Suprapubic skin (tissue), 4 donors: ENCODE results near the gene ARHGAP22. TPM values are rescaled to one million over a fixed set of nuclear protein-coding genes. Genes with fewer than 3 reads are reported as not detected.
A peak's percentile ranks its signal among the peaks of the same experiment; 100 is the strongest.

Experiments
- DNase-seq, 2 donors: peaks; one replicate each; pipeline ENCODE4 v3.0.0-alpha.2; 2019; ENCODE audit warnings: low spot score in 2 of 2
- H3K27ac ChIP-seq: fragments of 200-600 bp; sonication (generic); one replicate; pipeline ENCODE4 v1.5.1; 2019
- H3K27me3 ChIP-seq: fragments of 200-600 bp; sonication (generic); one replicate; pipeline ENCODE4 v1.5.1; 2019
- H3K36me3 ChIP-seq: fragments of 200-600 bp; sonication (generic); one replicate; pipeline ENCODE4 v1.5.1; 2019
- H3K4me1 ChIP-seq: fragments of 200-600 bp; sonication (generic); one replicate; pipeline ENCODE4 v1.5.1; 2019
- H3K4me3 ChIP-seq: fragments of 200-600 bp; sonication (generic); one replicate; pipeline ENCODE4 v1.5.1; 2019; ENCODE audit warnings: mild to moderate bottlenecking
- H3K9me3 ChIP-seq: fragments of 200-600 bp; sonication (generic); one replicate; pipeline ENCODE4 v1.5.1; 2019
- CTCF ChIP-seq, 2 donors: fragments of 200-600 bp in 1 of 2; fragments of 450-650 bp in 1 of 2; sonication (generic) in 1 of 2; IDR thresholded peaks; one replicate each; pipeline ENCODE4 v1.5.1; 2016 to 2019; ENCODE audit warnings: antibody characterized with exemption in 2 of 2, mild to moderate bottlenecking in 1 of 2, moderate library complexity in 1 of 2
- EP300 ChIP-seq: sonication (generic); formaldehyde crosslinking; IDR thresholded peaks from one replicate; pipeline ENCODE4 v1.6.1; 2017; ENCODE audit warnings: antibody characterized with exemption
- POLR2A ChIP-seq, 2 donors: fragments of 450-650 bp; IDR thresholded peaks; one replicate each; pipeline ENCODE4 v1.6.1; 2017; ENCODE audit warnings: antibody characterized with exemption in 2 of 2, mild to moderate bottlenecking in 2 of 2, moderate library complexity in 2 of 2
- POLR2AphosphoS5 ChIP-seq, 3 donors: sonication (generic); formaldehyde crosslinking; IDR thresholded peaks; one replicate each; pipeline ENCODE4 v1.6.1; 2017; ENCODE audit warnings: antibody characterized with exemption in 3 of 3
- WGBS: methylation state at CpG from one replicate; pipeline ENCODE4 v1.1.5; 2018; 5-methylcytosine and 5-hydroxymethylcytosine counted together
- total RNA-seq, 4 donors: library from RNA; depleted of rRNA; stranded (reverse); fragments of >200 nt; gene quantifications; one replicate each; pipeline ENCODE4 v1.1.0, GENCODE V29; 2016

Gene ARHGAP22
- total RNA-seq, 4 donors from 2014 or later: 0.98 to 7.2 (median 2.2) TPM

GRCh38 chr10:48485711-48486110, 119.2 kb downstream of the ARHGAP22 start:
- H3K4me3 ChIP-seq: no peak overlapping the region
- no peak for DNase-seq
- H3K36me3 ChIP-seq: no peaks in the 10 kb centered on the region
- no peak for TF ChIP-seq EP300
- TF ChIP-seq POLR2A (IDR thresholded peaks at IDR 0.05): no peak
- TF ChIP-seq CTCF (IDR thresholded peaks at IDR 0.05): no peak
- H3K27ac ChIP-seq: no peak overlapping the region
- no peaks in the 10 kb centered on the region for H3K4me1 ChIP-seq
- H3K9me3 ChIP-seq: no peaks in the 10 kb centered on the region
- H3K27me3 ChIP-seq: peaks cover 4% of the 10 kb centered on the region

GRCh38 chr10:48484911-48485310, 120.0 kb downstream of the ARHGAP22 start:
- Histone ChIP-seq H3K9me3 (no peaks in the 10 kb centered on the region), H3K4me1 (no peaks in the 10 kb centered on the region), H3K27ac (no peak overlapping the region), H3K27me3 (peaks cover 6% of the 10 kb centered on the region), H3K4me3 (no peak overlapping the region), H3K36me3 (no peaks in the 10 kb centered on the region)
- TF ChIP-seq EP300: no peak
- TF ChIP-seq POLR2AphosphoS5 (IDR thresholded peaks at IDR 0.05): no peak
- TF ChIP-seq CTCF (IDR thresholded peaks at IDR 0.05): no peak
- no peak for TF ChIP-seq POLR2A (IDR thresholded peaks at IDR 0.05)
- 85% methylated on average over 3 of the region's 3 CpGs for WGBS
- DNase-seq: no peak

- Histone ChIP-seq H3K9me3 (no peaks in the 10 kb centered on the region), H3K4me1 (no peaks in the 10 kb centered on the region), H3K27ac (no peak overlapping the region), H3K36me3 (no peaks in the 10 kb centered on the region), H3K27me3 (peaks cover 10% of the 10 kb centered on the region), H3K4me3 (no peak overlapping the region)
- 67% methylated on average over 3 of the region's 3 CpGs for WGBS
- no peak for DNase-seq
- no peak for TF ChIP-seq CTCF (IDR thresholded peaks at IDR 0.05)
- no peak for TF ChIP-seq POLR2AphosphoS5 (IDR thresholded peaks at IDR 0.05)
- no peak for TF ChIP-seq POLR2A (IDR thresholded peaks at IDR 0.05)
- TF ChIP-seq EP300: no peak
These were observed 122.7 kb downstream of the ARHGAP22 start for GRCh38 chr10:48482207-48482606.

GRCh38 chr10:48481385-48481784, 123.5 kb downstream of the ARHGAP22 start:
- TF ChIP-seq POLR2A (IDR thresholded peaks at IDR 0.05) (no peak), CTCF (IDR thresholded peaks at IDR 0.05) (no peak), POLR2AphosphoS5 (IDR thresholded peaks at IDR 0.05) (no peak), EP300 (no peak)
- Histone ChIP-seq H3K4me3 (no peak overlapping the region), H3K27ac (no peak overlapping the region), H3K27me3 (peaks cover 10% of the 10 kb centered on the region), H3K9me3 (no peaks in the 10 kb centered on the region), H3K36me3 (no peaks in the 10 kb centered on the region), H3K4me1 (no peaks in the 10 kb centered on the region)
- no peak for DNase-seq
- 76% methylated on average over 2 of the region's 2 CpGs for WGBS

- 56% methylated on average over 15 of the region's 20 CpGs for WGBS
- peak in 1 of 2 donors; percentile 67 for DNase-seq
- Histone ChIP-seq H3K4me1 (no peaks in the 10 kb centered on the region), H3K27me3 (peaks cover 10% of the 10 kb centered on the region), H3K36me3 (no peaks in the 10 kb centered on the region), H3K9me3 (no peaks in the 10 kb centered on the region), H3K4me3 (no peak overlapping the region), H3K27ac (no peak overlapping the region)
- no peak for TF ChIP-seq EP300
These were observed 124.2 kb downstream of the ARHGAP22 start for GRCh38 chr10:48480397-48481374.
